ENCODE data around the gene ADD1. TPM values are rescaled to one million over a fixed set of nuclear protein-coding genes. Genes with fewer than 3 reads are reported as not detected.

Gene ADD1
- total RNA-seq, 1 experiment from 2014 or later: 163 TPM

GRCh38 chr4:2942037-2942531 lies 98.4 kb downstream of the ADD1 start:
- no peaks in the 10 kb centered on the region for H3K27me3 Mint-ChIP-seq (ENCODE audit: low read depth)
- no peak for TF ChIP-seq CTCF (conservative IDR thresholded peaks at IDR 0.05)
- H4K8ac ChIP-seq (replicated peaks; ENCODE audit: insufficient read length, low read depth, low read length): no peak overlapping the region
- H3K79me1 ChIP-seq (ENCODE audit: insufficient read depth, low read depth, low read length, poor library complexity, severe bottlenecking): no peaks in the 10 kb centered on the region
- H3K23ac ChIP-seq (ENCODE audit: insufficient read length, low read depth, low read length): no peak overlapping the region
- peaks cover 62 to 97% (median 91%) of the 10 kb centered on the region in 3 experiments; a peak in 6 of 7 replicates for H3K36me3 Mint-ChIP-seq (ENCODE audit: insufficient read depth in 1 of 3, low read depth in 3 of 3)
- H2BK20ac ChIP-seq (ENCODE audit: low read depth, low read length, poor library complexity, severe bottlenecking): no peak overlapping the region
- H3K4me3 Mint-ChIP-seq: no peak overlapping the region
- no peaks in the 10 kb centered on the region for H3K79me2 ChIP-seq (ENCODE audit: insufficient read depth, low read length)
- no peak overlapping the region for H3T11ph ChIP-seq (ENCODE audit: low read length)
- no peaks in the 10 kb centered on the region for H3K27me3 ChIP-seq (ENCODE audit: insufficient read depth, low read length)
- no peaks in the 10 kb centered on the region for H3K9me3 Mint-ChIP-seq
- no peak overlapping the region for H3K18ac ChIP-seq (ENCODE audit: insufficient read length, low read depth, low read length)
- no peak overlapping the region for H3K4me2 ChIP-seq (ENCODE audit: insufficient read depth, insufficient read length, low read length)
- WGBS (ENCODE audit: extremely low coverage, insufficient read length, low lambda C conversion rate): no CpG with 5 or more reads among the region's 21 CpGs
- peak overlapping the region in 2 of 3 experiments; percentile 20 to 74; a peak in 5 of 7 replicates for H3K27ac Mint-ChIP-seq
- H3K27ac ChIP-seq (ENCODE audit: insufficient read length, low read depth, low read length): no peak overlapping the region
- H2BK15ac ChIP-seq (ENCODE audit: low read depth, low read length): no peak overlapping the region
- no peak for DNase-seq
- H2AK5ac ChIP-seq (ENCODE audit: insufficient read length, low read length): no peak overlapping the region
- H4K91ac ChIP-seq (ENCODE audit: insufficient read length, low read depth, low read length): no peak overlapping the region
- H4K20me1 ChIP-seq (ENCODE audit: control insufficient read depth, insufficient read depth, insufficient read length): no peaks in the 10 kb centered on the region
- no peaks in the 10 kb centered on the region for H3K4me1 ChIP-seq (ENCODE audit: insufficient read depth, low read length)
- no peak overlapping the region for H4K5ac ChIP-seq (ENCODE audit: insufficient read length, low read depth, low read length)
- H3K14ac ChIP-seq (ENCODE audit: insufficient read depth, low read length): no peak overlapping the region
- no peak overlapping the region for H2BK12ac ChIP-seq (ENCODE audit: insufficient read length, low read depth, low read length)
- no peak overlapping the region for H2BK120ac ChIP-seq (ENCODE audit: low read depth, low read length, poor library complexity, severe bottlenecking)
- H2BK5ac ChIP-seq (ENCODE audit: insufficient read length, low read length): no peak overlapping the region
- H3K23me2 ChIP-seq (ENCODE audit: insufficient read length, low read depth, low read length, poor library complexity, severe bottlenecking): no peaks in the 10 kb centered on the region
- H3K9ac ChIP-seq (ENCODE audit: extremely low read depth, insufficient read length, low read length): no peak overlapping the region
- no peak overlapping the region for H3K4ac ChIP-seq (ENCODE audit: low read depth, low read length)
- no peaks in the 10 kb centered on the region for H3K9me3 ChIP-seq (ENCODE audit: control insufficient read depth, low read depth, low read length)
- H3K56ac ChIP-seq (ENCODE audit: insufficient read length, low read depth, low read length): no peak overlapping the region
- H3K4me1 Mint-ChIP-seq: peaks cover 8% of the 10 kb centered on the region in 2 experiments
- no peak overlapping the region for H2AFZ ChIP-seq (ENCODE audit: low read length)
